Common myeloid progenitor, CD34-positive (primary cell): ENCODE data around the gene ZC3H15.
"Not testable (repeated sequence)": the region's sequence is repeated elsewhere in the genome, so short reads cannot be mapped to it uniquely, and the experiment has no call there.

Experiments
- CTCF ChIA-PET: fragments of 350-600 bp; sonication (Branson Sonifier 250); formaldehyde crosslinking; loops from one replicate; lab custom pipeline; 2021; ENCODE audit warnings: antibody characterized with exemption; lab: Charles Lee
- POLR2A ChIA-PET: fragments of 350-600 bp; sonication (Branson Sonifier 250); formaldehyde crosslinking; loops from one replicate; lab custom pipeline; 2021; ENCODE audit warnings: antibody characterized with exemption; lab: Charles Lee
- DNase-seq, 3 donors: peaks; one replicate each; pipeline versions ENCODE4 v3.0.0 to v3.0.0-alpha.2; 2013
- H3K27ac ChIP-seq, 2 experiments: 1 replicate in 1 of 2; 2 replicates in 1 of 2; pipeline ENCODE4 v1.7.0; 2013; ENCODE audit warnings: inconsistent platforms in 2 of 2, low read length in 2 of 2, mild to moderate bottlenecking in 2 of 2, low read depth in 1 of 2, moderate library complexity in 1 of 2; ENCODE audit not compliant: severe bottlenecking in 2 of 2, insufficient read depth in 1 of 2, poor library complexity in 1 of 2
- H3K27me3 ChIP-seq, 5 experiments: replicated peaks in 2 of 5; 1 replicate in 3 of 5; 2 replicates in 2 of 5; pipeline versions ENCODE4 v1.6.1 to v1.7.0; 2013; ENCODE audit warnings: low read length in 4 of 5, mild to moderate bottlenecking in 2 of 5, moderate library complexity in 2 of 5, inconsistent platforms in 1 of 5; ENCODE audit not compliant: insufficient read depth in 5 of 5, control insufficient read depth in 4 of 5
- H3K36me3 ChIP-seq, 4 experiments: 1 replicate in 2 of 4; 2 replicates in 2 of 4; pipeline versions ENCODE4 v1.6.1 to v1.7.0; 2013; ENCODE audit warnings: low read length in 3 of 4, control low read depth in 1 of 4, mild to moderate bottlenecking in 1 of 4; ENCODE audit not compliant: control insufficient read depth in 4 of 4, insufficient read depth in 4 of 4
- H3K4me1 ChIP-seq, 4 experiments: 1 replicate in 3 of 4; 2 replicates in 1 of 4; pipeline versions ENCODE4 v1.6.1 to v1.7.1; 2013; ENCODE audit warnings: low read length in 3 of 4, mild to moderate bottlenecking in 3 of 4, control low read depth in 1 of 4, inconsistent platforms in 1 of 4, moderate library complexity in 1 of 4; ENCODE audit not compliant: control insufficient read depth in 4 of 4, insufficient read depth in 4 of 4; ENCODE audit errors: control extremely low read depth in 1 of 4
- H3K4me3 ChIP-seq, 7 experiments: 1 replicate in 4 of 7; 2 replicates in 3 of 7; pipeline versions ENCODE4 v1.5.1 to v1.7.0; 2013; ENCODE audit warnings: mild to moderate bottlenecking in 7 of 7, low read length in 6 of 7, moderate library complexity in 6 of 7, inconsistent platforms in 2 of 7, low read depth in 2 of 7, control low read depth in 1 of 7; ENCODE audit not compliant: insufficient read depth in 4 of 7, control insufficient read depth in 1 of 7; ENCODE audit errors: extremely low read depth in 1 of 7
- H3K9me3 ChIP-seq, 5 experiments: 1 replicate in 4 of 5; 2 replicates in 1 of 5; pipeline versions ENCODE4 v1.6.1 to v1.7.1; 2013; ENCODE audit warnings: low read length in 4 of 5, mild to moderate bottlenecking in 2 of 5, inconsistent platforms in 1 of 5, low read depth in 1 of 5, moderate library complexity in 1 of 5; ENCODE audit not compliant: control insufficient read depth in 4 of 5, insufficient read depth in 2 of 5; ENCODE audit errors: control extremely low read depth in 1 of 5
- WGBS: methylation state at CpG from one replicate; pipeline ENCODE4 v1.1.5; 2013; ENCODE audit not compliant: insufficient coverage; 5-methylcytosine and 5-hydroxymethylcytosine counted together

The ZC3H15 gene

DNA sequence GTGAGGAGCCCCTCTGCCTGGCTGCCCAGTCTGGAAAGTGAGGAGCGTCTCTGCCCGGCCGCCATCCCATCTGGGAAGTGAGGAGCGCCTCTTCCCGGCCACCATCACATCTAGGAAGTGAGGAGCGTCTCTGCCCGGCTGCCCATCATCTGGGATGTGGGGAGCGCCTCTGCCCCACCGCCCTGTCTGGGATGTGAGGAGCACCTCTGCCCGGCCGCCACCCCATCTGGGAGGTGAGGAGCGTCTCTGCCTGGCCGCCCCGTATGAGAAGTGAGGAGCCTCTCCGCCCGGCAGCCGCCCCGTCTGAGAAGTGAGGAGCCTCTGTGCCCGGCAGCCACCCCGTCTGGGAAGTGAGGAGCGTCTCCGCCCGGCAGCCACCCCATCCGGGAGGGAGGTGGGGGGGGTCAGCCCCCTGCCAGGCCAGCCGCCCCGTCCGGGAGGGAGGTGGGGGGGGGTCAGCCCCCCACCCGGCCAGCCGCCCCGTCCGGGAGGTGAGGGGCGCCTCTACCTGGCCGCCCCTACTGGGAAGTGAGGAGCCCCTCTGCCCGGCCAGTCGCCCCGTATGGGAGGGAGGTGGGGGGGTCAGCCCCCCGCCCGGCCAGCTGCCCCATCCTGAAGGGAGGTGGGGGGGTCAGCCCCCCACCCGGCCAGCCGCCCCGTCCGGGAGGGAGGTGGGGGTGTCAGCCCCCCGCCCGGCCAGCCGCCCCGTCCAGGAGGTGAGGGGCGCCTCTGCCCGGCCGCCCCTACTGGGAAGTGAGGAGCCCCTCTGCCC is 13.2 kb upstream of the ZC3H15 start:
- H3K4me1 ChIP-seq, H3K27me3 ChIP-seq, H3K27ac ChIP-seq, POLR2A ChIA-PET, DNase-seq, CTCF ChIA-PET, H3K4me3 ChIP-seq, H3K36me3 ChIP-seq: not testable (repeated sequence)
- 87% methylated on average over 12 of the region's 49 CpGs for WGBS
- peaks cover 0 to 11% (median 0%) of the 10 kb centered on the region in 5 experiments for H3K9me3 ChIP-seq

DNA sequence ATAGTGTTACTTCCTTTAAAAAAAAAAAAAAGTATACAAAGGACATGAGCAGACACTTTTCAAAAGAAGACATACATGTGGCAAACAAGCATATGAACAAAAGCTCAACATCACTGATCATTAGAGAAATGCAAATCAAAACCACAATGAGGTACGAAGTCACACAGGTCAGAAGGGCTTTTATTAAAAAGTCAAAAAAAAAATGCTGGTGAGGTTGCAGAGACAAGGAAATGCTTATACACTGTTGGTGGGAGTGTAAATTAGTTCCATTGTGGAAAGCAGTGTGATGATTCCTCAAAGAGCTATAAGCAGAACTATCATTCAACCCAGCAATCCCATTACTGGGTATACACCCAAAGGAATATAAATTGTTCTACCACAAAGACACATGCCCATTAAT is 11.8 kb upstream of the ZC3H15 start:
- H3K4me1 ChIP-seq, H3K27me3 ChIP-seq, DNase-seq, H3K36me3 ChIP-seq, H3K4me3 ChIP-seq, POLR2A ChIA-PET, CTCF ChIA-PET, H3K27ac ChIP-seq: not testable (repeated sequence)
- WGBS = no CpG with 5 or more reads among the region's 1 CpG
- peaks cover 0 to 11% (median 0%) of the 10 kb centered on the region in 5 experiments for H3K9me3 ChIP-seq

- H3K4me3 ChIP-seq = no peak overlapping the region
- DNase-seq = no peak
- WGBS = 100% methylated on average over 1 of the region's 3 CpGs
- POLR2A ChIA-PET = no interaction called here
- no peak overlapping the region for H3K27ac ChIP-seq
- CTCF ChIA-PET = no interaction called here
- H3K27me3 ChIP-seq = no peaks in the 10 kb centered on the region
- H3K9me3 ChIP-seq = peaks cover 0 to 5% (median 0%) of the 10 kb centered on the region in 5 experiments
- H3K4me1 ChIP-seq = no peaks in the 10 kb centered on the region
- H3K36me3 ChIP-seq = peaks cover 0 to 4% (median 0%) of the 10 kb centered on the region in 4 experiments
Measured at GRCh38 chr2:186477790-186478189, 8.3 kb upstream of the ZC3H15 start.

DNA sequence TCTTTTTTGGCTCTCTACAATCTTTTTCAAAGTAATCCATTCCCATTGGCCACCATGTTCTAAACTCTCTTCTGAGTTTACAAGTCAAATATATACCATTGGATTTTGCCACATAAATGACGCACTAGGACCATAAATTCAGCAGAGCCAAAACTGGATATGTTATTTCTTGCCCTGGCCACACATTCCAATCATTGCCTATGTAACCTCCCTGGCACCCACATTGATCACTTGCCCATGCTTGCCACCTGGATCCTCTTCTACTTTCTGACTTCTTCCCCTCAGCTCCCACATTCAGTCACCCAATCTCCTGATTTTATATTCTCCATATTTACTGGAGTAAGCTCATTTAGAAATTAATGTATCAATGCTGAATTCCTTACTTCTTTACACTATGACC is 5.1 kb upstream of the ZC3H15 start:
- POLR2A ChIA-PET = no interaction called here
- no peaks in the 10 kb centered on the region for H3K27me3 ChIP-seq
- H3K27ac ChIP-seq = no peak overlapping the region
- CTCF ChIA-PET = no interaction called here
- H3K4me3 ChIP-seq = no peak overlapping the region
- no peak for DNase-seq
- no peaks in the 10 kb centered on the region for H3K36me3 ChIP-seq
- WGBS = 100% methylated on average over 1 of the region's 1 CpG
- H3K4me1 ChIP-seq = peaks cover 5 to 20% (median 15%) of the 10 kb centered on the region in 4 experiments
- no peaks in the 10 kb centered on the region for H3K9me3 ChIP-seq

DNA sequence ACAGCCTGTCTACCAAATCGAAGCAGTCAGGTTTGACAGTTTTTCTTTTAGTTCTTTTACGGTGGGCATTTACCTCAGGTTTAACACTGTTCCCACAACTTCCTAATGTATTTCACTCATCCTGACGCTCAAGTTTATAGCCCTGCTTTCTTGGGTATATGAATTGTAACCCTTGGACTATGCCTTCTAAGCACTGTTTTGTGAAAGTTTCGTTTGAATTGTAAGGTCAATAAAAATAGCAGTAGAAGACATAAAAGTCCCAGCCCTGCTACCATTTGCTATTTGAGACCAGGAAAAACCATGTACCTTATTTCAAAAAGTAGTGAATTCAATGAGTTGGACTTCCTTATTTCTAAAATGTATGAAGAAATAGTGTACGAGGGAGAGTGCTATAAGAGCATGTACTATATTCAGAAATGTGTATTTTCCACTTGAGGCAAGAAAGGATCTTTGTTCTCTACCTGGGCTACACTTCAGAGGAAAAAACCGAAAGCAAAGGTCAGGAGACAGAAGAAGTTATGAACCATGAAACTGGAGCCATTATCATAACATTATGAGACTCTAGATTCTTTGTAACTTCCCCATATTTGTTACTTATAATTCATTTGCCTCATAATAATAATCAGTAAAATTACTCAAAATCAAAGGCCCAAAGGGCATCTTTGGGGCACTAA is 1.9 kb upstream of the ZC3H15 start:
- no peaks in the 10 kb centered on the region for H3K9me3 ChIP-seq
- H3K36me3 ChIP-seq = peaks cover 0 to 6% (median 0%) of the 10 kb centered on the region in 4 experiments
- DNase-seq = peak; percentile 1 to 42 (median 21)
- ChIA-PET CTCF (no interaction called here), POLR2A (no interaction called here)
- no peaks in the 10 kb centered on the region for H3K27me3 ChIP-seq
- H3K27ac ChIP-seq = peak overlapping the region in 1 of 2 experiments; percentile 39
- peak overlapping the region in 5 of 7 experiments; percentile 4 to 99 (median 77) for H3K4me3 ChIP-seq
- 27% methylated on average over 5 of the region's 6 CpGs for WGBS
- peaks cover 11 to 39% (median 31%) of the 10 kb centered on the region in 4 experiments for H3K4me1 ChIP-seq

GRCh38 chr2:186485576-186485870 is 537 bp upstream of the ZC3H15 start:
- peaks cover 11 to 43% (median 32%) of the 10 kb centered on the region in 4 experiments for H3K4me1 ChIP-seq

More at GRCh38 chr2:186485576-186485870, 537 bp upstream of the ZC3H15 start:
- Histone ChIP-seq H3K27ac (peak overlapping the region; percentile 94 to 97), H3K9me3 (no peaks in the 10 kb centered on the region), H3K27me3 (no peaks in the 10 kb centered on the region), H3K36me3 (peaks cover 0 to 9% (median 1%) of the 10 kb centered on the region in 4 experiments), H3K4me3 (peak overlapping the region; percentile 77 to 99 (median 92))
- WGBS = 0% methylated on average over 10 of the region's 10 CpGs
- CTCF ChIA-PET = interaction anchor here (0.6 to 1.6 kb wide), 3 partner anchors 18 to 47 kb away, joined by 3 to 7 read pairs (median 4); no protein-coding TSS in a partner anchor
- POLR2A ChIA-PET = interaction anchor here (0.6 to 1.6 kb wide), 3 partner anchors 11 to 581 kb away, joined by 4 to 9 read pairs (median 4); no protein-coding TSS in a partner anchor
- no peak for DNase-seq
